Testis (tissue), 2 donors: ENCODE measurements around the gene C3orf38.

Experiments
- POLR2A ChIP-seq: fragments of 450-650 bp; IDR thresholded peaks from one replicate; pipeline ENCODE4 v1.6.1; 2017; ENCODE audit warnings: antibody characterized with exemption, mild to moderate bottlenecking, moderate library complexity
- TF ChIP-seq, protein P1 (sequence below), 3 experiments: fragments of 450-650 bp in 2 of 3; fragments of 200-600 bp in 1 of 3; sonication (generic) in 1 of 3; IDR thresholded peaks; one replicate each; pipeline ENCODE4 v1.5.1; 2016 to 2019; ENCODE audit warnings: antibody characterized with exemption in 3 of 3, mild to moderate bottlenecking in 2 of 3, moderate library complexity in 1 of 3

DNA sequence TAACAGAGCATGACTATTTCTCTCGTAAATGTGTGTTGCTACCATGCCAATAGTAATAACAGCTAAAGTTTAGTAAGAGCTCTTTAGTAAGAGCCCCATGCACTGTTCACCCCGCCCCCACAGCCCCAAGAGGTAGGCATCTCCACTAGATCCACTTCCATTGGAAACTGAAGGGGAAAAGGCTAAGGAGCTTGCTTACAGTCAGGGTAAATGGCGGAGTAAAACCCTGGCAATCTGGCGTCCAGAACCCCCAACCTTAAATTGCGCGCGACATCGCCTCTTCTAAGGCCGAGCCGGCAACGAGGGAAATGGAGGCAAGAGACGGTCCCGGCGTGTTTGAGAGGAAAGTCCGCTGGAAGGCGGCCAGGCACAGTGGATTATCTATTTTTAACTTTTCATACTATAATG is 654 bp upstream of the C3orf38 start:
- TF ChIP-seq, protein P1, sequence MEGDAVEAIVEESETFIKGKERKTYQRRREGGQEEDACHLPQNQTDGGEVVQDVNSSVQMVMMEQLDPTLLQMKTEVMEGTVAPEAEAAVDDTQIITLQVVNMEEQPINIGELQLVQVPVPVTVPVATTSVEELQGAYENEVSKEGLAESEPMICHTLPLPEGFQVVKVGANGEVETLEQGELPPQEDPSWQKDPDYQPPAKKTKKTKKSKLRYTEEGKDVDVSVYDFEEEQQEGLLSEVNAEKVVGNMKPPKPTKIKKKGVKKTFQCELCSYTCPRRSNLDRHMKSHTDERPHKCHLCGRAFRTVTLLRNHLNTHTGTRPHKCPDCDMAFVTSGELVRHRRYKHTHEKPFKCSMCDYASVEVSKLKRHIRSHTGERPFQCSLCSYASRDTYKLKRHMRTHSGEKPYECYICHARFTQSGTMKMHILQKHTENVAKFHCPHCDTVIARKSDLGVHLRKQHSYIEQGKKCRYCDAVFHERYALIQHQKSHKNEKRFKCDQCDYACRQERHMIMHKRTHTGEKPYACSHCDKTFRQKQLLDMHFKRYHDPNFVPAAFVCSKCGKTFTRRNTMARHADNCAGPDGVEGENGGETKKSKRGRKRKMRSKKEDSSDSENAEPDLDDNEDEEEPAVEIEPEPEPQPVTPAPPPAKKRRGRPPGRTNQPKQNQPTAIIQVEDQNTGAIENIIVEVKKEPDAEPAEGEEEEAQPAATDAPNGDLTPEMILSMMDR (IDR thresholded peaks at IDR 0.05) = no peak
- no peak for TF ChIP-seq POLR2A
